T1000 (cell line): ENCODE data around the gene TTLL5.

Experiments
- DNase-seq: peaks from one replicate; lab custom pipeline; 2025; ENCODE audit warnings: mixed read lengths; lab: John Stamatoyannopoulos, UW

TTLL5 gene

GRCh38 chr14:75991753-75992152 is 330.7 kb downstream of the TTLL5 start:
- DNase-seq, result no peak

DNA sequence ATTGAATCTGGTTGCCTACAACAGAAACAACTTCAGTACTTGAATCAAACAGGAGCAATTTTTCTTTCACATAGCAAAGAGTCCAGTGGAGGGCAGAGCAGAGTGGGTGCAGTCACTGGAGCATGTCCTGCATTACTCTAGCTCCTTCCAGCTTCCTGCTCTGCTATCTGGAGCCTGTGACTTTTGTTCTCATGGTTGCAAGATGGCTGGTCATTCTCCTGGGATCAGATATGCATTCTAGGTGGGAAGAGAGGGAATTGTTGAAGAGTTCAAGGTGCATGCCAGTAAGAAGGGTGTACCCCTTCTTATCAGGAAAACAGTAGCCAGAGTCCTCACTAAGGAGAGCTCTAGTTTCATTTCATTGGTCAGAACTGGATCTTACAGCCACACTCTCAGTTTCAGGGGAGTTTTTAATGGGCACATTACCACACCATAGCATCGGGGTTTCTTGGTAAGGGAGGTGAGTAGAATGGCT is 332.6 kb downstream of the TTLL5 start:
- no peak for DNase-seq

DNA sequence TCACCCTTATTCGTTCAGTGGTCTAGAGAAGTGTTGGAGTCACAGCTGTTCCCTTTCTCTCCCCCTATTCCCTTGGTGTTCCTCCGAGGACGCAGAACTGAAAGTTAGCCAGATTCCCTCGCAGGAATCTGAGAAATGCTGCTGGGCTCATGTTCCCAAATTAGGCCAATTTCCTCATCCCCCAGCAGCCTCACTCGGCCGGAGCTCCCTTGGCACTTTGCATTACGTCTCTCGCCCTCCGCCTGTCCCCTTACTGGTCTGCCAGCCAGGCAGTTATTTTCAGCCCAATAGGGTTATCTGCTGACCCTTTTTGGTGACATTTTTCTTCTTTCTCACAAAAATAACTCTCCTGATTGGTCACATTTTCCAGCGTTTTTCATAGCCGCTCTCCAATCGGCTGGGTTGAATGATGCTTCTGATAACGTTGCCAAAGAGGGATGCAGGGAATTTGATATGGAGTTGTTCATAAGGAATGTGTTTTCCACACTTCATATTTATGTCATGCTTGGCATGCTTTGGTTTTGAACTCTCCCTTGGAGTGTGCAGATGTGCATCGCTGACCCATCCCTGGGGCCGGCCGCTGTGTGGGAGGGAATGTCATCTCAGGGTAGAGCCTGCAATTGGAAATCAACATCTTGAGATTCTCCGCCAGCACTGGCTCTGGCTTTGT is 334.5 kb downstream of the TTLL5 start:
- DNase-seq, result no peak

GRCh38 chr14:75996488-75996887 is 335.4 kb downstream of the TTLL5 start:
- no peak for DNase-seq

GRCh38 chr14:75999511-76000190 is 338.6 kb downstream of the TTLL5 start:
- no peak for DNase-seq

- no peak for DNase-seq
These were observed 341.3 kb downstream of the TTLL5 start for GRCh38 chr14:76002383-76002782.
